Measurements from ENCODE around the gene PYGM.

Gene PYGM

DNA sequence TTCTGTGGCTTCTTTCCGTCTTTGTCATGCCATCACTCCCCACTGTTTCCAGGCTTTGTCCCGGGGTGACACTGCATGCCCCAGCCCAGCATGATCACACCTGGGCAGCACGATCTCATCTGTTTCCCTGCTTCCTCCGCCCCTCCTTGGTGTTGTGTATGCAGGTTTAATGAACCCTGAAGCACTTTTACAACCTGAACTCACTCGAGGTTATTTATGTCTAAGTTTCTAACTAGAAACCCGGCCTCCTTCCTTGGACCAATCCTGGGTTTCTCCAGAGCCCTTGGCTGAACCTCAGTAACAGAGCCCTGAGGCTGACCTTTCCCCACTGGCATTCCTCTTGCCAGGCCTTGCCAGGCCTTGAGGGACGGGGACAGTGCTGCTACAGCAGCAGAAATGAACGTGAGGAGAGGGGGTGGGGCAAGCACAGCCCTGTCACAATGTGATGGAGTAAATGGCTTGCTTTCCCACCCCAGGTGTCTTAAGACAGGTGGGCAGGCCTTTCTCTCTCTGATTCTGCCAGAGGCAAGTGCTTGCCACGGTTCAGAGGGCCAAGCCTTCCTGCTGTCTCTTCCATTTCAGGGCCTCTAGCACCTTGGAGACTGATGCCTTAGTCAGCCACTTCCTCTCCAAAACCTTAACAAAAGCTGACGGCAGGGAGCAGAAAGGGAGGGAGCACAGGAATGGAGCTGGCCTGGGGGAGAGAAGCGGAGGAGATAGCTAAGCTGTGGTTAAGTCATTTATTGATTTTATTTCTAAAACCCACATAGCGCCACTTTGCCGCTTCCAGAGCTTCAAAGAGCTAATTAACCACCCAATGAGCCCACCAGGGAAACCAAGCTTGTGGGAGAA is 3.1 kb upstream of the PYGM start:
- H3K36me3 ChIP-seq: peaks cover 44% of the 10 kb centered on the region
- DNase-seq: no peak
- H3K27me3 ChIP-seq: no peaks in the 10 kb centered on the region
- TF ChIP-seq, protein P1, sequence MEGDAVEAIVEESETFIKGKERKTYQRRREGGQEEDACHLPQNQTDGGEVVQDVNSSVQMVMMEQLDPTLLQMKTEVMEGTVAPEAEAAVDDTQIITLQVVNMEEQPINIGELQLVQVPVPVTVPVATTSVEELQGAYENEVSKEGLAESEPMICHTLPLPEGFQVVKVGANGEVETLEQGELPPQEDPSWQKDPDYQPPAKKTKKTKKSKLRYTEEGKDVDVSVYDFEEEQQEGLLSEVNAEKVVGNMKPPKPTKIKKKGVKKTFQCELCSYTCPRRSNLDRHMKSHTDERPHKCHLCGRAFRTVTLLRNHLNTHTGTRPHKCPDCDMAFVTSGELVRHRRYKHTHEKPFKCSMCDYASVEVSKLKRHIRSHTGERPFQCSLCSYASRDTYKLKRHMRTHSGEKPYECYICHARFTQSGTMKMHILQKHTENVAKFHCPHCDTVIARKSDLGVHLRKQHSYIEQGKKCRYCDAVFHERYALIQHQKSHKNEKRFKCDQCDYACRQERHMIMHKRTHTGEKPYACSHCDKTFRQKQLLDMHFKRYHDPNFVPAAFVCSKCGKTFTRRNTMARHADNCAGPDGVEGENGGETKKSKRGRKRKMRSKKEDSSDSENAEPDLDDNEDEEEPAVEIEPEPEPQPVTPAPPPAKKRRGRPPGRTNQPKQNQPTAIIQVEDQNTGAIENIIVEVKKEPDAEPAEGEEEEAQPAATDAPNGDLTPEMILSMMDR (IDR thresholded peaks at IDR 0.05; ENCODE audit: low read depth, low read length): no peak
- H3K9me3 ChIP-seq: no peaks in the 10 kb centered on the region
- peaks cover 8% of the 10 kb centered on the region for H3K4me1 ChIP-seq
- no peak overlapping the region for H3K4me3 ChIP-seq (ENCODE audit: low read depth, low read length)

DNA sequence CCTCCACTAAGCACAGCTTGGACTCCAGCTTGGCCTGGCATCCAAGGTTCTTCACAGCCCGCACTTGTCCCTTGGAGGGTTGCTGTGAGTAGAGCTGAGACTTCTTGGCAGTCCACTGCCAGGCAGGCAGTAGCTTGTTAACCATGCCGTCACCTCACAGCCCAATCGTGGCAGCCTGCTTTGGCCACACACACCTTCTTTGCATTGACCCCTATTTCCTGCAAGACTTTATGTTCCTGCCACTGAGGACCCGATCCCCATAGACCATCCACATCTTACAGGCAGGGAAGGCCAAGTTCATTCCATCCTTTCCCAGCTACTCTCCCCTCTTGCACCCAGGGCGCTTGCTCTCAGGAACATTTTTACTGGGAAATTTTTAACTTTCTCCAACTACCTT is 2.5 kb upstream of the PYGM start:
- Histone ChIP-seq H3K4me1 (peaks cover 8% of the 10 kb centered on the region), H3K4me3 (ENCODE audit: low read depth, low read length) (no peak overlapping the region), H3K9me3 (no peaks in the 10 kb centered on the region), H3K36me3 (peaks cover 38% of the 10 kb centered on the region), H3K27me3 (no peaks in the 10 kb centered on the region)
- DNase-seq: no peak
- TF ChIP-seq, protein P1 (IDR thresholded peaks at IDR 0.05; ENCODE audit: low read depth, low read length): no peak

DNA sequence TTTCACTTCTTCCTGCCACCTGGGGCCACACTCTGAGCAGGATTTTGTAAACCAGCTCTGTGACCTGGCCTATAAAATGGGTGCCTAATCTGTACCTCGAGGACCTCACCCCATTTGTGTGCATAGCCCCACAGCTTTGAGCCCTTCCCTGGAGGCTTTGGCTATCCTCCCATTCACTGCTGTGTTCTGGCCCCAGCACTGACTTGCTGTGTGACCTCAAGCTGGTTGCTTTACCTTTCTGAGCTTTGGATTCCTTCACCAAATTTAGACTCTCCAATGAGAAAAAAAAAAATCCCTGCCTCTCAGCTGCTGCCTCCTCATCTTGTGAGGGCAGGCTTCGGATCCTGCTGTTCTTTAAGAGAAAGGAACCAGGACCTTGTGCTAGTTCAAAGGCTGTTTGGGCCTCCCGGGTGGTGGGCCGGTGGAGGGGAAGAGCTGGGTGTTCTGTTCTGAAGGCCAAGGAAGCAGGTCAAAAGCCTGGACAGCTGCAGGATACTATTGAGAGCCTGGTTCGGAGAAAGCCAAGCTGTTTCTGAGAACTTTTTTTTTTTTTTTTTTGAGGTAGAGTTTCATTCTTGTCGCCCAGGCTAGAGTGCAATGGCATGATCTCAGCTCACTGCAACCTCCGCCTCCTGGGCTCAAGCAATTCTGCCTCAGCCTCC is 1.1 kb upstream of the PYGM start:
- peaks cover 30% of the 10 kb centered on the region for H3K36me3 ChIP-seq

DNA sequence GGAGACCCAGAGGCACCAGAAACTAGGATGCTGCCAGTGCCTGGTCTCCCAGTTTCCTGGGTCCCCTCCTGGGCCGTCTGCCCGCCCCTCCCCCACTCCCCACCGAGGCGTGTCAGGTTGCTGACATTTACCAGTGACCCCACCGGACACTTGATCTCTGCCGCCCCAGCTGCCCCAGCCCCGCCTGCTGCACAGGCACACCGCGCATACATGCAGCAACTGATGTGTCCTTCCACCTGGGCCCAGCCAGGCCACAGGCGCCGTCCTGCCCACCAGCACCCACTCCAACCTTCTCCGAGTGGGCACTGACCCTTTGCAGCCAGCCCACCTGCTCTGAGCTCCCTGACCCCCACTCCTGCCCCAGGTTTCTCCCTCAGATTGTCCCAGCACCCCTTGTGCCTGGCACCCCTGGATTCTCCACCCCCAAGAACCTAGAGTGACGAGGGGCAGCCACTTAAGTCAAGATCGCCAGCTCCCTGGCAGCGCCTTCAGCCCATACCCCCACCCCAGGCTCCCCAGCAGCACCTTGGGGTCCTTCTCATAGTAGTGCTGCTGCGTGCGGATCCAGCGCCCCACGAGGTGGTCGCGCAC is 548 bp downstream of the PYGM start:
- H3K9me3 ChIP-seq: no peaks in the 10 kb centered on the region
- H3K27me3 ChIP-seq: no peaks in the 10 kb centered on the region
- H3K4me1 ChIP-seq: peaks cover 8% of the 10 kb centered on the region
- no peak for DNase-seq
- TF ChIP-seq, protein P1 (IDR thresholded peaks at IDR 0.05; ENCODE audit: low read depth, low read length): no peak
- H3K4me3 ChIP-seq (ENCODE audit: low read depth, low read length): no peak overlapping the region
- peaks cover 16% of the 10 kb centered on the region for H3K36me3 ChIP-seq

More for the DNA sequence above, 1.1 kb upstream of the PYGM start:
- peaks cover 8% of the 10 kb centered on the region for H3K4me1 ChIP-seq
- no peak overlapping the region for H3K4me3 ChIP-seq (ENCODE audit: low read depth, low read length)
- H3K9me3 ChIP-seq: no peaks in the 10 kb centered on the region
- H3K27me3 ChIP-seq: no peaks in the 10 kb centered on the region
- DNase-seq: no peak
- TF ChIP-seq, protein P1 (IDR thresholded peaks at IDR 0.05; ENCODE audit: low read depth, low read length): no peak

DNA sequence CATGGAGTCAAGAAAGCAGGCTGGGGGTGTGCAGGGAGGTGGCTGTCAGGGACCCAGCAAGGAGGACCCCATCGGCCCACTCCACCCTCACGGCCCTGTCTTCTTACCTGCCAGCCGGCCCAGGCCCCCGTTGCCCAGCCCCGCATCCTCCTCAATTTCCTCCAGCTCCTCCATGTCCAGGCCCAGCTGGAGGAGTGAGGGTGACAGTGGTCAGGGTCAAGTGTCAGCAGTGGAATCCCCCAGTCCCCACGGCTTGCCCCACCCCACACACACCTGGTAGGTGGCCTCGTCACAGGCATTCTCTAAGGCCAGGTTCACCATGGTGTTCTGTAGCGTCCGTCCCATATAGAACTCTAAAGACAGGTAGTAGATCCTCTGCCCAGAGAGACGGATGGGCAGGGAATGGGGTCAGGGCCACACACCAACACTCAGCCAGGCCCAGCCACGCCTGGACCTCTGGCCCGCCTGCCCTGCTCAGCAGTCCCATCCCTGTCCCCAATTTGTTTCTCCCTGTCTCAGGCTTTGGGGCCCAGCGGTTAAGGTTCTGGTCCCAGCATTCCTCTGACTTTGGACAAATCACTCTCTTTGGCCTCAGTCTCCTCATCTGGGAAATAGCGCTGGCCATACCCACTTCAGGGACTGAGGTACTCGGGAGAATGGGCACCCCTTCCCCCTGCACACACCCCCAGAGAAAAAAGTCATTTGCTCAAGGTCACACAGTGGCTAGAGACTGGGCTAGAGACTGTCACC is 1.3 kb downstream of the PYGM start:
- Histone ChIP-seq H3K4me1 (peaks cover 8% of the 10 kb centered on the region), H3K36me3 (peaks cover 9% of the 10 kb centered on the region), H3K27me3 (no peaks in the 10 kb centered on the region), H3K9me3 (no peaks in the 10 kb centered on the region), H3K4me3 (ENCODE audit: low read depth, low read length) (no peak overlapping the region)
- DNase-seq: no peak
- TF ChIP-seq, protein P1 (IDR thresholded peaks at IDR 0.05; ENCODE audit: low read depth, low read length): no peak
